ENCODE measurements around the gene SERPINH1.

Gene SERPINH1

GRCh38 chr11:75518771-75519653 is 43.0 kb upstream of the SERPINH1 start:
- no peak overlapping the region for H3K4me3 ChIP-seq (ENCODE audit: low read depth, low read length)
- no peak for DNase-seq (ENCODE audit: low read depth)
- no peak for TF ChIP-seq CTCF (IDR thresholded peaks at IDR 0.05; ENCODE audit: low read depth, low read length, missing control alignments)

- DNase-seq (ENCODE audit: low read depth), result no peak
- H3K4me3 ChIP-seq (ENCODE audit: low read depth, low read length), result no peak overlapping the region
- no peak for TF ChIP-seq CTCF (IDR thresholded peaks at IDR 0.05; ENCODE audit: low read depth, low read length, missing control alignments)
Measured at GRCh38 chr11:75520688-75521087, 41.4 kb upstream of the SERPINH1 start.

GRCh38 chr11:75522286-75523044 is 39.6 kb upstream of the SERPINH1 start:
- no peak for TF ChIP-seq CTCF (IDR thresholded peaks at IDR 0.05; ENCODE audit: low read depth, low read length, missing control alignments)
- H3K4me3 ChIP-seq (ENCODE audit: low read depth, low read length), result no peak overlapping the region
- no peak for DNase-seq (ENCODE audit: low read depth)

- no peak for TF ChIP-seq CTCF (IDR thresholded peaks at IDR 0.05; ENCODE audit: low read depth, low read length, missing control alignments)
- DNase-seq (ENCODE audit: low read depth), result no peak
- peak overlapping the region; percentile 6; the same call in 1 of the 2 replicates for H3K4me3 ChIP-seq (ENCODE audit: low read depth, low read length)
Measured at GRCh38 chr11:75523189-75523588, 38.9 kb upstream of the SERPINH1 start.

- peak overlapping the region; percentile 90 for H3K4me3 ChIP-seq (ENCODE audit: low read depth, low read length)
- DNase-seq (ENCODE audit: low read depth), result no peak
- no peak for TF ChIP-seq CTCF (IDR thresholded peaks at IDR 0.05; ENCODE audit: low read depth, low read length, missing control alignments)
Measured at GRCh38 chr11:75523811-75524664, 38.0 kb upstream of the SERPINH1 start.

- no peak for TF ChIP-seq CTCF (IDR thresholded peaks at IDR 0.05; ENCODE audit: low read depth, low read length, missing control alignments)
- peak overlapping the region; percentile 90 for H3K4me3 ChIP-seq (ENCODE audit: low read depth, low read length)
- no peak for DNase-seq (ENCODE audit: low read depth)
Measured at GRCh38 chr11:75524665-75525432, 37.2 kb upstream of the SERPINH1 start.
